ENCODE data around the gene BLVRA.

DNA sequence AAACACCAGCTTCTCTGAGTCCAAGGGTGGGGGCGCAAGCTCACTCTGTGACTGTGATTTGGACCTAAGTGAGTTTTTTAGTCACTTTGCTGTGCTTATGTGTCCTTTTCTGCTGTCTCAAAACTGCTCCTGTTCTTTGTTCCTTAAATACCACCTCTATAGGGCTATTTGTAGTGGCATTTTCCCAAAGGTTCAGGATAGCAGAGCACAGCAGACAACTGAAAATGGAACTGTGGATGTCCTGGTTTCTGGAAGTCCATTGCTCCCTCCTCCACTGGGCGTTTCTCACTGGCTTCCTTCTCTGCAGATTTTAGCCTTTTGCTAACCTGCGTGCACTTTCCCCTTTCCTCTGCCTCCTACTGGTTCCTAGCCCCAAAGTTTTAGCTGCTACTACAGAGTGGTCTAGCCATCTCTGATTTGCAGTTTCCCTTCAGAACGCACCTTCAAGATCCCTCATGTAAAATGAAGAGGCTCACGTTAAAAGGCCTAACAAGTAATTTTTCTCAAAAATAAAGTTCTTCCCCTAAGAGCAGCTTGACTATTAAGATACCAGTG lies 25.6 kb downstream of the BLVRA start:
- TF ChIP-seq TAF1 (IDR thresholded peaks at IDR 0.05; ENCODE audit: low read depth, low read length) (no peak), POLR2AphosphoS5 (IDR thresholded peaks at IDR 0.05; ENCODE audit: low read depth, low read length) (no peak), PAX5 (IDR thresholded peaks at IDR 0.05; ENCODE audit: insufficient read depth, low read length, severe bottlenecking) (no peak), POLR2A (IDR thresholded peaks at IDR 0.05; ENCODE audit: low read depth, low read length) (no peak), SPI1 (IDR thresholded peaks at IDR 0.05; ENCODE audit: low read depth, low read length) (no peak)
